WTC11 (cell line): ENCODE results near the gene PAWR. TPM values are rescaled to one million over a fixed set of nuclear protein-coding genes. Genes with fewer than 3 reads are reported as not detected.
A peak's percentile ranks its signal among the peaks of the same experiment; 100 is the strongest.

Experiments used
- ATAC-seq: fragments of 200-7000 bp; cut with Tn5 transposase; 2 replicates; pipeline ENCODE4 v1.10.0; 2021; ENCODE audit warnings: mild to moderate bottlenecking, moderate library complexity
- CTCF ChIA-PET: fragments of 300-600 bp; sonication (Branson Sonifier 250); formaldehyde crosslinking; loops from one replicate; lab custom pipeline; 2021; ENCODE audit warnings: antibody characterized with exemption; lab: Charles Lee
- POLR2A ChIA-PET: fragments of 350-600 bp; sonication (Branson Sonifier 250); formaldehyde crosslinking; loops from one replicate; lab custom pipeline; 2021; ENCODE audit warnings: antibody characterized with exemption; lab: Charles Lee
- DNase-seq: peaks from one replicate; pipeline ENCODE4 v3.0.0; 2021; ENCODE audit warnings: low spot score
- H3K27ac Mint-ChIP-seq: 2 replicates; pipeline ENCODE4 v1.8.0; 2021; ENCODE audit warnings: mixed read lengths
- H3K27me3 Mint-ChIP-seq: 2 replicates; pipeline ENCODE4 v1.8.0; 2021; ENCODE audit warnings: low read depth, mild to moderate bottlenecking, moderate library complexity, mixed read lengths
- H3K36me3 Mint-ChIP-seq: 2 replicates; pipeline ENCODE4 v1.8.0; 2021; ENCODE audit warnings: mixed read lengths
- H3K4me1 Mint-ChIP-seq: 2 replicates; pipeline ENCODE4 v1.8.0; 2022; ENCODE audit warnings: mixed read lengths
- H3K4me3 Mint-ChIP-seq: 2 replicates; pipeline ENCODE4 v1.8.0; 2021; ENCODE audit warnings: mild to moderate bottlenecking, moderate library complexity, mixed read lengths
- H3K9me3 Mint-ChIP-seq: 2 replicates; pipeline ENCODE4 v1.8.0; 2021; ENCODE audit warnings: mixed read lengths
- ARID4B ChIP-seq: sonication (generic); formaldehyde crosslinking; IDR thresholded peaks from 2 replicates; pipeline ENCODE4 v1.8.0; 2023; ENCODE audit warnings: missing genetic modification reagents, mild to moderate bottlenecking, borderline replicate concordance
- ATF6 ChIP-seq: sonication (generic); formaldehyde crosslinking; IDR thresholded peaks from 2 replicates; pipeline ENCODE4 v1.8.1; 2023; ENCODE audit warnings: mild to moderate bottlenecking, missing genetic modification reagents
- E2F4 ChIP-seq: sonication (generic); formaldehyde crosslinking; IDR thresholded peaks from 2 replicates; pipeline ENCODE4 v1.8.1; 2022; ENCODE audit warnings: low read depth, mild to moderate bottlenecking, moderate library complexity, missing genetic modification reagents, borderline replicate concordance
- HMGA2 ChIP-seq: fragments of 250-450 bp; sonication (Bioruptor Pico); IDR thresholded peaks from 2 replicates; pipeline ENCODE4 v1.4.0; 2021; ENCODE audit warnings: mild to moderate bottlenecking, moderate library complexity
- IRF1 ChIP-seq: sonication (generic); formaldehyde crosslinking; IDR thresholded peaks from 2 replicates; pipeline ENCODE4 v1.8.0; 2023; ENCODE audit warnings: missing genetic modification reagents
- IRF2 ChIP-seq: sonication (generic); formaldehyde crosslinking; IDR thresholded peaks from 2 replicates; pipeline ENCODE4 v1.8.0; 2022; ENCODE audit warnings: low read depth, missing genetic modification reagents, borderline replicate concordance
- KAT7 ChIP-seq: sonication (generic); formaldehyde crosslinking; IDR thresholded peaks from 2 replicates; pipeline ENCODE4 v1.8.1; 2023; ENCODE audit warnings: missing genetic modification reagents, mild to moderate bottlenecking, borderline replicate concordance
- NFYB ChIP-seq: sonication (generic); formaldehyde crosslinking; conservative IDR thresholded peaks from 2 replicates; pipeline ENCODE4 v1.8.0; 2022; ENCODE audit warnings: low read depth, missing genetic modification reagents
- NR1H2 ChIP-seq: sonication (generic); formaldehyde crosslinking; IDR thresholded peaks from 2 replicates; pipeline ENCODE4 v1.9.0; 2021; ENCODE audit warnings: mild to moderate bottlenecking, moderate library complexity, missing genetic modification reagents
- SOX15 ChIP-seq: fragments of 250-450 bp; sonication (Bioruptor Pico); IDR thresholded peaks from 2 replicates; pipeline ENCODE4 v1.9.0; 2021; ENCODE audit warnings: mild to moderate bottlenecking
- STAT6 ChIP-seq: sonication (generic); formaldehyde crosslinking; conservative IDR thresholded peaks from 2 replicates; pipeline ENCODE4 v1.8.1; 2023; ENCODE audit warnings: mild to moderate bottlenecking, low read depth, missing genetic modification reagents, moderate library complexity
- TCF7 ChIP-seq: sonication (generic); formaldehyde crosslinking; IDR thresholded peaks from 2 replicates; pipeline ENCODE4 v1.8.0; 2022; ENCODE audit warnings: mild to moderate bottlenecking, low read depth, missing genetic modification reagents, moderate library complexity
- TEAD1 ChIP-seq: sonication (generic); formaldehyde crosslinking; IDR thresholded peaks from 2 replicates; pipeline ENCODE4 v1.8.0; 2022; ENCODE audit warnings: mild to moderate bottlenecking, missing genetic modification reagents
- ZNF263 ChIP-seq: sonication (generic); formaldehyde crosslinking; IDR thresholded peaks from 2 replicates; pipeline ENCODE4 v1.8.1; 2022; ENCODE audit warnings: low read depth, mild to moderate bottlenecking, moderate library complexity, missing genetic modification reagents
- ZNF317 ChIP-seq: sonication (generic); formaldehyde crosslinking; IDR thresholded peaks from 2 replicates; pipeline ENCODE4 v1.8.1; 2023; ENCODE audit warnings: low read depth, mild to moderate bottlenecking, moderate library complexity, missing genetic modification reagents, borderline replicate concordance
- ZNF396 ChIP-seq: fragments of 250-450 bp; sonication (Bioruptor Pico); IDR thresholded peaks from 2 replicates; pipeline ENCODE4 v1.8.0; 2021; ENCODE audit warnings: mild to moderate bottlenecking, moderate library complexity, borderline replicate concordance
- ZNF425 ChIP-seq: fragments of 250-450 bp; sonication (Bioruptor Pico); conservative IDR thresholded peaks from 2 replicates; pipeline ENCODE4 v1.9.0; 2021; ENCODE audit warnings: mild to moderate bottlenecking
- total RNA-seq: library from RNA; stranded (reverse); gene quantifications from 3 replicates; pipeline ENCODE4 v1.2.3, GENCODE V29; 2021

The PAWR gene
- total RNA-seq, 1 experiment from 2014 or later, result 397 TPM

GRCh38 chr12:79585147-79585546, 105.6 kb downstream of the PAWR start (continued):
- TF ChIP-seq STAT6 (CRISPR knock-in tag) (no peak), ATF6 (no peak)

GRCh38 chr12:79573820-79574219, 116.9 kb downstream of the PAWR start:
- CTCF ChIA-PET, result no interaction called here
- Mint-ChIP-seq H3K27me3 (no peaks in the 10 kb centered on the region), H3K27ac (no peak overlapping the region), H3K4me3 (no peak overlapping the region), H3K4me1 (peaks cover 6% of the 10 kb centered on the region; the same call in 1 of the 2 replicates), H3K36me3 (peaks cover 74% of the 10 kb centered on the region), H3K9me3 (peaks cover 40% of the 10 kb centered on the region)
- TF ChIP-seq ATF6 (no peak), IRF1 (CRISPR knock-in tag) (no peak), TEAD1 (no peak), SOX15 (CRISPR knock-in tag) (no peak), KAT7 (CRISPR knock-in tag) (no peak), ZNF263 (CRISPR knock-in tag) (no peak), TCF7 (CRISPR knock-in tag) (no peak), ZNF396 (CRISPR knock-in tag) (no peak)
- DNase-seq, result no peak
- no peak for ATAC-seq
- POLR2A ChIA-PET, result interaction anchor here (1.0 kb wide), 1 partner anchor 27 kb away, joined by 3 read pairs; no protein-coding TSS in a partner anchor

GRCh38 chr12:79569679-79570078, 121.1 kb downstream of the PAWR start:
- ChIA-PET POLR2A (no interaction called here), CTCF (no interaction called here)
- peaks cover 87% of the 10 kb centered on the region for H3K36me3 Mint-ChIP-seq
- H3K4me3 Mint-ChIP-seq, result no peak overlapping the region
- peaks cover 37% of the 10 kb centered on the region for H3K9me3 Mint-ChIP-seq
- DNase-seq, result no peak
- peak overlapping the region; percentile 33; the same call in 1 of the 2 replicates for H3K27ac Mint-ChIP-seq
- no peaks in the 10 kb centered on the region for H3K4me1 Mint-ChIP-seq
- no peaks in the 10 kb centered on the region; the same call in 1 of the 2 replicates for H3K27me3 Mint-ChIP-seq
- ATAC-seq, result no peak
- TF ChIP-seq HMGA2, result no peak
- TF ChIP-seq ZNF317, result no peak
- no peak for TF ChIP-seq ZNF425 (CRISPR knock-in tag)
- no peak for TF ChIP-seq E2F4 (CRISPR knock-in tag)
- no peak for TF ChIP-seq NFYB
- TF ChIP-seq ARID4B (CRISPR knock-in tag), result no peak
- TF ChIP-seq NR1H2 (CRISPR knock-in tag), result no peak
- no peak for TF ChIP-seq IRF2 (CRISPR knock-in tag)
